Measurements from ENCODE around the gene ZBTB7B. TPM values are rescaled to one million over a fixed set of nuclear protein-coding genes. Genes with fewer than 3 reads are reported as not detected.

The ZBTB7B gene
- total and polyA plus RNA-seq, 9 of the 15 experiments (the other 6 are each of a cell fraction or from before 2014, with no cell fraction given): 0.04 to 46.5 (median 15.2) TPM

DNA sequence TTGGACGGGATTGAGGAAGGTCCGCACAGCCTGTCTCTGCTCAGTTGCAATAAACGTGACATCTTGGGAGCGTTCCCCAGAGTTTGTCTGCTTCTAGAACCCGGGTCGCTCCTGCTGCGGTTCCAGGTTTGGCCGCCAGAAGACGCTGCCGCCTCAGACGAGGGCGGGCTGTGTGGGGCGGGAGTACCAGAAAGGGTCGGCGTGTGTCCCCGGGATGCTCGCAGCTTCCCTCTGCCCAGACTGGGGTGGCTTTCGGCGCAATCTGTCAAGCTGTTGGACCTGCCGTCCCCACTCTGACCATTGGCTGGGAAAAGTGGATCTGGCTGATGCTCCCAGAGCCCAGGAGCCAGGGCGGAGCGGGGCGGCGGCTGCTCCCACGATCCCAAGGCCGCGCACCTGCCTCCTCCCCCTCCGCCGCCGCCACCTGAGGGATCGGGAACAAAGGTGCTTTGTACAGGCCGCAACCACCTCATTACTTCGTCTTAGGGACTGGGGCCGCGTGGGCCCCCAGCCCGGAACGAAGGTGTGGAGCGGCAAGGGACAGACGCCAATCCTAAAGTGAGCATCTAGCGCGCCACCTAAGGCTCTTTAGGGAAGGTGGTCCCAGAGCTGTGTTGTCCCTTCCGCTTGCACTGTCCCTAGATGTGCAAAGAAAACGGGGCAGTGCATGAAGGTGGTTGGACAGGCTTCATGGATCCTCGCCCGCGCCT lies 60.3 kb downstream of the ZBTB7B start (continued):
- TF ChIP-seq NFIC (IDR thresholded peaks at IDR 0.05) (peak; percentile 66), TCF7 (IDR thresholded peaks at IDR 0.05; ENCODE audit: borderline replicate concordance) (no peak), TOE1 (IDR thresholded peaks at IDR 0.05; ENCODE audit: borderline replicate concordance) (0 out of 2 replicates have a peak, but pooled peaks have one; percentile 40), TOE1 (CRISPR knock-in tag; IDR thresholded peaks at IDR 0.05; ENCODE audit: borderline replicate concordance, low read depth) (no peak), FIP1L1 (IDR thresholded peaks at IDR 0.05; ENCODE audit: low read depth, low read length, poor library complexity, severe bottlenecking) (peak; percentile 64), SAFB (IDR thresholded peaks at IDR 0.05; ENCODE audit: borderline replicate concordance, low read depth, low read length) (no peak; the same call in 1 of the 2 replicates), SMC3 (conservative IDR thresholded peaks at IDR 0.05; ENCODE audit: insufficient read depth, low read depth, low read length) (peak; percentile 96), ZNF274 (IDR thresholded peaks at IDR 0.05; ENCODE audit: borderline replicate concordance, low read depth, low read length) (no peak), ZNF143 (CRISPR knock-in tag; IDR thresholded peaks at IDR 0.05) (no peak), RUNX1 (IDR thresholded peaks at IDR 0.05; ENCODE audit: low read depth) (0 out of 2 replicates have a peak, but pooled peaks have one; percentile 10)
- TF ChIP-seq, protein P1, sequence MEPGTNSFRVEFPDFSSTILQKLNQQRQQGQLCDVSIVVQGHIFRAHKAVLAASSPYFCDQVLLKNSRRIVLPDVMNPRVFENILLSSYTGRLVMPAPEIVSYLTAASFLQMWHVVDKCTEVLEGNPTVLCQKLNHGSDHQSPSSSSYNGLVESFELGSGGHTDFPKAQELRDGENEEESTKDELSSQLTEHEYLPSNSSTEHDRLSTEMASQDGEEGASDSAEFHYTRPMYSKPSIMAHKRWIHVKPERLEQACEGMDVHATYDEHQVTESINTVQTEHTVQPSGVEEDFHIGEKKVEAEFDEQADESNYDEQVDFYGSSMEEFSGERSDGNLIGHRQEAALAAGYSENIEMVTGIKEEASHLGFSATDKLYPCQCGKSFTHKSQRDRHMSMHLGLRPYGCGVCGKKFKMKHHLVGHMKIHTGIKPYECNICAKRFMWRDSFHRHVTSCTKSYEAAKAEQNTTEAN (CRISPR knock-in tag; IDR thresholded peaks at IDR 0.05): no peak
- TF ChIP-seq, protein P2, sequence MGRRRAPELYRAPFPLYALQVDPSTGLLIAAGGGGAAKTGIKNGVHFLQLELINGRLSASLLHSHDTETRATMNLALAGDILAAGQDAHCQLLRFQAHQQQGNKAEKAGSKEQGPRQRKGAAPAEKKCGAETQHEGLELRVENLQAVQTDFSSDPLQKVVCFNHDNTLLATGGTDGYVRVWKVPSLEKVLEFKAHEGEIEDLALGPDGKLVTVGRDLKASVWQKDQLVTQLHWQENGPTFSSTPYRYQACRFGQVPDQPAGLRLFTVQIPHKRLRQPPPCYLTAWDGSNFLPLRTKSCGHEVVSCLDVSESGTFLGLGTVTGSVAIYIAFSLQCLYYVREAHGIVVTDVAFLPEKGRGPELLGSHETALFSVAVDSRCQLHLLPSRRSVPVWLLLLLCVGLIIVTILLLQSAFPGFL (CRISPR knock-in tag; IDR thresholded peaks at IDR 0.05): peak; percentile 87; the same call in 1 of the 2 replicates
- TF ChIP-seq, protein P3, sequence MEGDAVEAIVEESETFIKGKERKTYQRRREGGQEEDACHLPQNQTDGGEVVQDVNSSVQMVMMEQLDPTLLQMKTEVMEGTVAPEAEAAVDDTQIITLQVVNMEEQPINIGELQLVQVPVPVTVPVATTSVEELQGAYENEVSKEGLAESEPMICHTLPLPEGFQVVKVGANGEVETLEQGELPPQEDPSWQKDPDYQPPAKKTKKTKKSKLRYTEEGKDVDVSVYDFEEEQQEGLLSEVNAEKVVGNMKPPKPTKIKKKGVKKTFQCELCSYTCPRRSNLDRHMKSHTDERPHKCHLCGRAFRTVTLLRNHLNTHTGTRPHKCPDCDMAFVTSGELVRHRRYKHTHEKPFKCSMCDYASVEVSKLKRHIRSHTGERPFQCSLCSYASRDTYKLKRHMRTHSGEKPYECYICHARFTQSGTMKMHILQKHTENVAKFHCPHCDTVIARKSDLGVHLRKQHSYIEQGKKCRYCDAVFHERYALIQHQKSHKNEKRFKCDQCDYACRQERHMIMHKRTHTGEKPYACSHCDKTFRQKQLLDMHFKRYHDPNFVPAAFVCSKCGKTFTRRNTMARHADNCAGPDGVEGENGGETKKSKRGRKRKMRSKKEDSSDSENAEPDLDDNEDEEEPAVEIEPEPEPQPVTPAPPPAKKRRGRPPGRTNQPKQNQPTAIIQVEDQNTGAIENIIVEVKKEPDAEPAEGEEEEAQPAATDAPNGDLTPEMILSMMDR (IDR thresholded peaks at IDR 0.05 in 2 of 3, conservative IDR thresholded peaks at IDR 0.05 in 1 of 3; ENCODE audit: insufficient read depth in 2 of 3, low read depth in 1 of 3, low read length in 3 of 3): peak; percentile 88 to 97 (median 96)
- TF ChIP-seq, protein P4, sequence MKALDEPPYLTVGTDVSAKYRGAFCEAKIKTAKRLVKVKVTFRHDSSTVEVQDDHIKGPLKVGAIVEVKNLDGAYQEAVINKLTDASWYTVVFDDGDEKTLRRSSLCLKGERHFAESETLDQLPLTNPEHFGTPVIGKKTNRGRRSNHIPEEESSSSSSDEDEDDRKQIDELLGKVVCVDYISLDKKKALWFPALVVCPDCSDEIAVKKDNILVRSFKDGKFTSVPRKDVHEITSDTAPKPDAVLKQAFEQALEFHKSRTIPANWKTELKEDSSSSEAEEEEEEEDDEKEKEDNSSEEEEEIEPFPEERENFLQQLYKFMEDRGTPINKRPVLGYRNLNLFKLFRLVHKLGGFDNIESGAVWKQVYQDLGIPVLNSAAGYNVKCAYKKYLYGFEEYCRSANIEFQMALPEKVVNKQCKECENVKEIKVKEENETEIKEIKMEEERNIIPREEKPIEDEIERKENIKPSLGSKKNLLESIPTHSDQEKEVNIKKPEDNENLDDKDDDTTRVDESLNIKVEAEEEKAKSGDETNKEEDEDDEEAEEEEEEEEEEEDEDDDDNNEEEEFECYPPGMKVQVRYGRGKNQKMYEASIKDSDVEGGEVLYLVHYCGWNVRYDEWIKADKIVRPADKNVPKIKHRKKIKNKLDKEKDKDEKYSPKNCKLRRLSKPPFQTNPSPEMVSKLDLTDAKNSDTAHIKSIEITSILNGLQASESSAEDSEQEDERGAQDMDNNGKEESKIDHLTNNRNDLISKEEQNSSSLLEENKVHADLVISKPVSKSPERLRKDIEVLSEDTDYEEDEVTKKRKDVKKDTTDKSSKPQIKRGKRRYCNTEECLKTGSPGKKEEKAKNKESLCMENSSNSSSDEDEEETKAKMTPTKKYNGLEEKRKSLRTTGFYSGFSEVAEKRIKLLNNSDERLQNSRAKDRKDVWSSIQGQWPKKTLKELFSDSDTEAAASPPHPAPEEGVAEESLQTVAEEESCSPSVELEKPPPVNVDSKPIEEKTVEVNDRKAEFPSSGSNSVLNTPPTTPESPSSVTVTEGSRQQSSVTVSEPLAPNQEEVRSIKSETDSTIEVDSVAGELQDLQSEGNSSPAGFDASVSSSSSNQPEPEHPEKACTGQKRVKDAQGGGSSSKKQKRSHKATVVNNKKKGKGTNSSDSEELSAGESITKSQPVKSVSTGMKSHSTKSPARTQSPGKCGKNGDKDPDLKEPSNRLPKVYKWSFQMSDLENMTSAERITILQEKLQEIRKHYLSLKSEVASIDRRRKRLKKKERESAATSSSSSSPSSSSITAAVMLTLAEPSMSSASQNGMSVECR (CRISPR knock-in tag; IDR thresholded peaks at IDR 0.05): peak; percentile 30; the same call in 1 of the 2 replicates
- TF ChIP-seq, protein P5, sequence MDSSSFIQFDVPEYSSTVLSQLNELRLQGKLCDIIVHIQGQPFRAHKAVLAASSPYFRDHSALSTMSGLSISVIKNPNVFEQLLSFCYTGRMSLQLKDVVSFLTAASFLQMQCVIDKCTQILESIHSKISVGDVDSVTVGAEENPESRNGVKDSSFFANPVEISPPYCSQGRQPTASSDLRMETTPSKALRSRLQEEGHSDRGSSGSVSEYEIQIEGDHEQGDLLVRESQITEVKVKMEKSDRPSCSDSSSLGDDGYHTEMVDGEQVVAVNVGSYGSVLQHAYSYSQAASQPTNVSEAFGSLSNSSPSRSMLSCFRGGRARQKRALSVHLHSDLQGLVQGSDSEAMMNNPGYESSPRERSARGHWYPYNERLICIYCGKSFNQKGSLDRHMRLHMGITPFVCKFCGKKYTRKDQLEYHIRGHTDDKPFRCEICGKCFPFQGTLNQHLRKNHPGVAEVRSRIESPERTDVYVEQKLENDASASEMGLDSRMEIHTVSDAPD (CRISPR knock-in tag; IDR thresholded peaks at IDR 0.05): no peak

Measured in K562 (cell line).